Effector memory CD8-positive, alpha-beta T cell (primary cell): ENCODE results near the gene SLC22A4.

Experiments
- ATAC-seq: fragments of 150-1000 bp; cut with Tn5 transposase; replicated peaks from 2 replicates; pipeline ENCODE4 v1.10.0; 2021; ENCODE audit warnings: mild to moderate bottlenecking, moderate library complexity
- DNase-seq, 3 experiments: peaks; one replicate each; pipeline ENCODE4 v3.0.0; 2021
- H3K27ac Mint-ChIP-seq, 2 donors: one replicate each; pipeline ENCODE4 v1.8.0; 2022; ENCODE audit warnings: mild to moderate bottlenecking in 2 of 2, mixed read lengths in 2 of 2, moderate library complexity in 2 of 2
- H3K27me3 Mint-ChIP-seq, 2 donors: one replicate each; pipeline ENCODE4 v1.8.0; 2022; ENCODE audit warnings: mixed read lengths in 2 of 2
- H3K36me3 Mint-ChIP-seq: one replicate; pipeline ENCODE4 v1.8.0; 2022; ENCODE audit warnings: mild to moderate bottlenecking, moderate library complexity, mixed read lengths; ENCODE audit not compliant: insufficient read depth
- H3K4me1 Mint-ChIP-seq, 2 donors: one replicate each; pipeline ENCODE4 v1.8.0; 2022; ENCODE audit warnings: low read depth in 2 of 2, mixed read lengths in 2 of 2
- H3K4me3 Mint-ChIP-seq, 2 donors: one replicate each; pipeline ENCODE4 v1.8.0; 2022; ENCODE audit warnings: mild to moderate bottlenecking in 2 of 2, mixed read lengths in 2 of 2, moderate library complexity in 2 of 2
- H3K9me3 Mint-ChIP-seq, 2 donors: one replicate each; pipeline ENCODE4 v1.8.0; 2022; ENCODE audit warnings: mixed read lengths in 2 of 2

SLC22A4 gene

DNA sequence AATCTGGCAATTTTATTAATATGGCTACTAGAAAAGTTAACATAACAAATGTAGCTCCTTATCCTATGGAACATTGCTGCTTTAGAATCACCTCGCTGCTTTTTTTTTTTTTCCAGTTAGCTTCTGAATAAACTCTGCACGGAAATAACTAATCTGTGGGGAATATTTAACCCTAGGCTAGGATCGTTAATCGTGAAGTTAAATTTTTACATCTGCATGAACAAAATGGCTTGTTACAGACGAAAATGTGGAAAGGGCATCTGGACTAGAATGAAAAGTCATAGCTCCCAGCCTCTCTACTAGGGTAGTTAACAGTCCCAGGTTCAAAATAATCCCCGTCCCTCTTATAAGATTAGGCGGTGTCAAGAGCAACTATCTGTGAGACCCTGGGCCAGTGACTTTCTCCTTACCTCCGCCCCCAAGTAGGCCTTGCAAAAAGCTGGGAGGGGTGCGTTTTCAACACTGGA is 74.8 kb downstream of the SLC22A4 start:
- Mint-ChIP-seq H3K27me3 (no peaks in the 10 kb centered on the region), H3K4me1 (peaks cover 19 to 20% of the 10 kb centered on the region in 2 donors), H3K4me3 (peak overlapping the region; percentile 69 to 76), H3K27ac (peak overlapping the region; percentile 52 to 82), H3K36me3 (peaks cover 12% of the 10 kb centered on the region), H3K9me3 (no peaks in the 10 kb centered on the region)
- DNase-seq = no peak
- ATAC-seq = no peak

DNA sequence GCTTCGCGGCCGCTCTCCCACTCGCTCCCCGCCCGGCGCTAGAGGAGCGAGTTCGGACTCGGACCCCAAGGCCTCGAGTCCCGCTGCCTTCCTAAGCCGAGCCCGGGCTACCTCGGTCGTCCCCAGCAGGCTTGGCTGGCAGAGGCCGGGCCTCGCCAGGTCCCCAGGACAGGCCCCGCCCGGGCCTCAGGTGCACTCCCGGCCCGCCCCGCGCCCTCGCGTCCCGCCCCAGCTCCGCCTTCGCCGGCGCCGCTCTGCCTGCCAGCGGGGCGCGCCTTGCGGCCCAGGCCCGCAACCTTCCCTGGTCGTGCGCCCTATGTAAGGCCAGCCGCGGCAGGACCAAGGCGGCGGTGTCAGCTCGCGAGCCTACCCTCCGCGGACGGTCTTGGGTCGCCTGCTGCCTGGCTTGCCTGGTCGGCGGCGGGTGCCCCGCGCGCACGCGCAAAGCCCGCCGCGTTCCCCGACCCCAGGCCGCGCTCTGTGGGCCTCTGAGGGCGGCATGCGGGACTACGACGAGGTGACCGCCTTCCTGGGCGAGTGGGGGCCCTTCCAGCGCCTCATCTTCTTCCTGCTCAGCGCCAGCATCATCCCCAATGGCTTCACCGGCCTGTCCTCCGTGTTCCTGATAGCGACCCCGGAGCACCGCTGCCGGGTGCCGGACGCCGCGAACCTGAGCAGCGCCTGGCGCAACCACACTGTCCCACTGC is 75.4 kb downstream of the SLC22A4 start, which contains the start of gene SLC22A5:
SLC22A5 (plus strand) TSS at position 237 of the 707 bp plus-strand sequence; CDS start at position 500, 263 bp downstream.
- Mint-ChIP-seq H3K27ac (peak within 1 kb of the TSS; percentile 52 to 82), H3K4me3 (peak within 1 kb of the TSS; percentile 69 to 76), H3K9me3 (no peaks in the 10 kb centered on the region), H3K4me1 (peaks cover 19 to 20% of the 10 kb centered on the region in 2 donors), H3K27me3 (no peaks in the 10 kb centered on the region), H3K36me3 (peaks cover 12% of the 10 kb centered on the region)
- ATAC-seq (peak; percentile 89), DNase-seq (peak; percentile 55 to 69 (median 68))

DNA sequence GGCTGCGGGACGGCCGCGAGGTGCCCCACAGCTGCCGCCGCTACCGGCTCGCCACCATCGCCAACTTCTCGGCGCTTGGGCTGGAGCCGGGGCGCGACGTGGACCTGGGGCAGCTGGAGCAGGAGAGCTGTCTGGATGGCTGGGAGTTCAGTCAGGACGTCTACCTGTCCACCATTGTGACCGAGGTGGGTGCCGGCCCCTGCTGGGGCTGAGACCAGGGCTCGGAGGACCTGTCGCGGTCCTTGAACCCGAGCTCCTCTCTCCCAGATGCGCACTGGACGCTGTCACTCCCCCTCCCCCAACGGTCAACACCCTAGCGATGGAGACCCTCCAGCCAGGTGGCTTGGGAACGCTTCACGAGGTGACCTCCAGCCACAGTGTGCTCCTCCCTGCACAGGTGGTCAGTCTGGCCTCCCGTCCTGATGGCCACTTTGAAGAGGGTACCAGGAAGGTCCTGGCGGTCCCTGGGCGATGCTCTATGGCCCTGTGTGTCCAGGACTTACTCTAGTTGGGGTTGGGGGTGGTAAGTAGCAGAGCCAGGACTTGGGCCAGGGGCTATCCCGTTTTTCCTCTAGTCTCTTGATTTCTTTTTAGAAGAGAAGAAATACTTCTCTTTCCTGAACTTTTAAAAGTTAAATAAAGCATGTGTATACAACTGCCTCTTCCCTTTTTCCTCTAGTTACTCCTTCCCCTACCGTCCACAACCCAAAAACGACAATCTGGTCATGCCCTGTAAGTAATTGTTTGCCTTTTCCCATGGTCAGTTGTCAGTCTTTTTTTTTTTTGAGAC is 76.2 kb downstream of the SLC22A4 start:
- DNase-seq = peak in 1 of 3 experiments; percentile 7
- no peak for ATAC-seq
- no peaks in the 10 kb centered on the region for H3K27me3 Mint-ChIP-seq
- H3K36me3 Mint-ChIP-seq = peaks cover 11% of the 10 kb centered on the region
- peak overlapping the region; percentile 52 to 82 for H3K27ac Mint-ChIP-seq
- H3K4me1 Mint-ChIP-seq = peaks cover 19 to 20% of the 10 kb centered on the region in 2 donors
- H3K4me3 Mint-ChIP-seq = peak overlapping the region; percentile 69 to 76
- no peaks in the 10 kb centered on the region for H3K9me3 Mint-ChIP-seq

DNA sequence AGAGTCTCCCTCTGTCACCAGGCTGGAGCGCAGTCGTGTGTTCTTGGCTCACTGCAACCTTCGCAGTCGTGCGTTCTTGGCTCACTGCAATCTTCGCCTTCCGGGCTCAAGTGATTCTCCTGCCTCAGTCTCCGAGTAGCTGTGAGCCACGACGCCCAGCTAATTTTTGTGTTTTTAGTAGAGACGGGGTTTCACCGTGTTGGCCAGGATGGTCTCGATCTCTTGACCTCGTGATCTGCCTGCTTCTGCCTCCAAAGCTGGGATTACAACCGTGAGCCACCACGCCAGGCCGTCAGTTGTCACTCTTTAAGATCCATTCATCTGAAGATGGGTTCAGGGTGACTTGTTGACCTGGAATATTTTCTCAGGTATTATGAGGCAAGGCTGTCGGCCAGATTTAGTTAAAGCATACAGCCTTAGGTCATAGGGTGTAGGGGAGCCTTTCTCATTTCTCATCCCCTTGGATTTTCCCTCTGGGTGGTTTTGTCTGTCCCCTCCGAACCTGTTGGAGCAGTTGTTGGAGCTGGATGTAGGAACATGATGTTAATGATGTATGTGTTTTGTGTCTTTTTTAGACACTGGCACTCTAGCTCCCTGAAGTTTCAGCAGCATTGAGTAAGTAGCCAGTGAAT is 76.9 kb downstream of the SLC22A4 start:
- no peak for DNase-seq
- Mint-ChIP-seq H3K4me3 (peak overlapping the region; percentile 69 to 76), H3K36me3 (peaks cover 8% of the 10 kb centered on the region), H3K4me1 (peaks cover 19 to 20% of the 10 kb centered on the region in 2 donors), H3K9me3 (no peaks in the 10 kb centered on the region), H3K27ac (peak overlapping the region; percentile 52 to 83), H3K27me3 (no peaks in the 10 kb centered on the region)
- ATAC-seq = no peak

DNA sequence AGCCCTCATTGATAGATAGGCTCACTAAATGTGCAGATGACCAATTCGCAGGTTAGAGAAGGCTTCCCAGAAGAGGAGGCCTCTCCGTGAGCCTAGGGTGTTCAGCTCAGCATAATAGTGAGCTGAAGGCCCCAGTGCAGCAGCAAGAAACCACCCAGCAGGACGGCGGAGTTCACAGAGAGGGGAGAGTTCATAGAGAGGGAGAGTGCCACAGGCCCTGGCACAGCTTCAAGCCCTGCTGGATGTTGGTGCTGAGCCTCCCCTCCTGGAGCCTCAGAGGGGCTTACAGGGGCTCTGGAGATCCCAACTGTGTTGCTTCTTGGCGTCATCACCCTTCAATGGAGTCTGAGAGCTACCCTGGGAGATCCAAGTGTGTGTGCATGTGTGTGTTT is 77.4 kb downstream of the SLC22A4 start:
- Mint-ChIP-seq H3K27ac (peak overlapping the region; percentile 52 to 83), H3K27me3 (no peaks in the 10 kb centered on the region), H3K36me3 (peaks cover 8% of the 10 kb centered on the region), H3K4me3 (peak overlapping the region; percentile 69 to 76), H3K9me3 (no peaks in the 10 kb centered on the region), H3K4me1 (peaks cover 19 to 20% of the 10 kb centered on the region in 2 donors)
- DNase-seq = no peak
- ATAC-seq = no peak

DNA sequence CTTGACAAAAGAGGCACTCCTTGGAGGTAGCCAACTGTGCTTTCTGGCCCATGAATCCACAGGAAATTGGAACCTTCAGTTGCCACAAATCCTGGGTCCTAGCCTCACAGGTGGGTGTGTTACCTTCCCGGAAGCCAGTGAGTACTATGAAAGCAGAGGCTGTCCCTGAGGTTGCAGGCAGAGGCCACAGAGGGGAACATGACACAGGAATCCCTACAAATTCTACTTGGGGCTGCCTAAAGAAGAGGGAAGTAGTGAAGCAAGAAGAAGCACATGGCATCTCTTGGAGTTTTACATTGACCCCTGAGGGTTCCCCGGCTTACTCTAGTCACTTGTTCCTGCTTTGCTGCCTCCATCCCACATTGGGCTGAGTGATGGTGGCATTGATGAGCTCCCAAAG is 77.9 kb downstream of the SLC22A4 start:
- no peak overlapping the region for H3K4me3 Mint-ChIP-seq
- no peak overlapping the region for H3K27ac Mint-ChIP-seq
- H3K27me3 Mint-ChIP-seq = no peaks in the 10 kb centered on the region
- ATAC-seq = no peak
- H3K4me1 Mint-ChIP-seq = peaks cover 19 to 20% of the 10 kb centered on the region in 2 donors
- DNase-seq = no peak
- H3K36me3 Mint-ChIP-seq = peaks cover 8% of the 10 kb centered on the region
- H3K9me3 Mint-ChIP-seq = no peaks in the 10 kb centered on the region

DNA sequence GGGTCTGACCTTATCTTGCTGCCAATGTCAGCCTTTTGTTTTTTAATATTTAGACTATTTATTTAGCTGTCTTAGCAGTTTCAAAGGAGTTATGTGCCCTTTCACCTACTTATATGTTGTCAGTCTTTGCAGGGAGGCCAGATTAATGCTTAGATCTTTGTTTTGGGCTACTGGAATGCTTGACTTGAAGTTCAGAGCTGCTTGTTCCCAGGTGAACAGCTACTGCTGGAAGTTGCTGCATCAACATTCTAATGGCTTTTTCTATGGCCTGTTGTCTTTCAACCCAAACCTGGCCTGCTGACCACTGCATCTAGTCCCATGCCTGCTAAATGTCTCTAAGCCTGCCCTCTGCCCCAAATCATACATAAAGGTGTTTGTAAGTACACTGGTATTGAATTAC is 78.3 kb downstream of the SLC22A4 start:
- H3K27me3 Mint-ChIP-seq = no peaks in the 10 kb centered on the region
- H3K4me3 Mint-ChIP-seq = no peak overlapping the region
- ATAC-seq = no peak
- H3K4me1 Mint-ChIP-seq = peaks cover 19 to 20% of the 10 kb centered on the region in 2 donors
- DNase-seq = no peak
- H3K27ac Mint-ChIP-seq = no peak overlapping the region
- H3K36me3 Mint-ChIP-seq = peaks cover 8% of the 10 kb centered on the region
- no peaks in the 10 kb centered on the region for H3K9me3 Mint-ChIP-seq

DNA sequence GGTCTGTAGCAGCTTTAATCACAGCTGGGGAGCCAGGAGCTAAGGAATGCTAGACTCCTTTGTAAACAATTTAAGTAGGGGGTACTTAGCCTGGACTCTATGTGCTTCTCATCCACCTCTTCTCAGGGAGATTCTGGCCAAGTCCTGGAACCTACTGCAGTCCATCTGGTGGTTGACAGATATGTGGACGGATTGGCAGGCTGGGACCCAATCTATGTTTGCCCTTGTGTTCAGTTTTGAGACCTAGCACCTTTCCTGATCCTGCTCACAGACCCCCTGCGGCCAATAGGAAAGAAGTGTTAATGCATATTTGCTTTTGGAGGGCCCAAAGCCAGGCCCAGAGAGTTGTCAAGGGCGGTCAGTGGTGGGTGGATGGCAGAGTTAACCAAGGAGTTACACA is 81.8 kb downstream of the SLC22A4 start:
- ATAC-seq (no peak), DNase-seq (no peak)
- Mint-ChIP-seq H3K4me3 (no peak overlapping the region), H3K27me3 (no peaks in the 10 kb centered on the region), H3K4me1 (peaks cover 9 to 14% of the 10 kb centered on the region in 2 donors), H3K27ac (no peak overlapping the region), H3K9me3 (no peaks in the 10 kb centered on the region), H3K36me3 (peaks cover 5% of the 10 kb centered on the region)

DNA sequence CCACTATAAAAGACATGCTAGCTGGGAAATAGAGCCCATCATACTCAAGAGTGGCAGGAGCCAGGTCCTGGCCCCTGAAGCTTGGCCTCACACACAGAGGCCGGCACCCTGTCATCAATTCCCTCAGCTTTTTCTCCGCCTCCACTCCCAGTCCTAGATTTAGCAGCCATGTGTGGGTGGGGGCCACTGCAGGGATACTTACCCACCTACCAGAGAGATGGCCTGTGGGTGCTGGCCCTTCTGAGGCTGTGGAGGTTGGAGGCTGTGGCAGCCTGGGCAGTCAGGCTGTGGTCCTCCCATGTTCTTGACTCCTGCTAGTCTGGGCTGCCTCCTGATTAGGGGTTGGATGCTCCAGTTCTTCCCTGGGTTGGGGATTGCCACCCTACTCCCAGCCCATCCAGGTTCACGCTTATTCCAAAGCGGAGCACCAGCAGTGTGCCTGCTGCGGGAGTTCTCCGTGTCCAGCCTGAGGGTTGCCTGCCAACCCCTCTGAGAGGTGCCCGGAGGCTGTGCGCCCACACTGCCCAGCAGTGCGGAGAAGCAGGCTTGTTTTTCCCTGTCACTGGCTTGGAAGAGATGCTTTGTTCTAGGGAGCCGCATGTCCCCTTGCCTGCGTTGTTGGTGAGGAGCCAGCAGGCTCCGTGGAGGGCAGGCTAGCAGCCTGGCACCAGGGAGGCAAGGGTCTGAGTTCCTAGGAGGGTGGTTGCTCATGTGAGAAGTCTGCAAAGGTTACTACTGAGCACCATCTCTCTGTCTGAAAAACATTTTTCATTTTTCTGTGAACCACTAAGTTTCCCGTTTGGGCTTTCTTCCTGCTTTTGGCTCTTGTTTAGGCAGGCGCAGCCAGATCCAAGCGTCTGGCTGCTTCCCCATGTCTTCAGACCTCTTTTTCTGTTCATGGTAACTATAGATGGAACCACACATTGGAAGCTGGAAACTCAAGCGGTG is 82.8 kb downstream of the SLC22A4 start:
- ATAC-seq (no peak), DNase-seq (no peak)
- H3K27ac Mint-ChIP-seq = peak overlapping the region in 1 of 2 donors; percentile 10
- H3K9me3 Mint-ChIP-seq = no peaks in the 10 kb centered on the region
- peaks cover 0 to 4% of the 10 kb centered on the region in 2 donors for H3K4me1 Mint-ChIP-seq
- H3K27me3 Mint-ChIP-seq = no peaks in the 10 kb centered on the region
- no peak overlapping the region for H3K4me3 Mint-ChIP-seq
- peaks cover 3% of the 10 kb centered on the region for H3K36me3 Mint-ChIP-seq

DNA sequence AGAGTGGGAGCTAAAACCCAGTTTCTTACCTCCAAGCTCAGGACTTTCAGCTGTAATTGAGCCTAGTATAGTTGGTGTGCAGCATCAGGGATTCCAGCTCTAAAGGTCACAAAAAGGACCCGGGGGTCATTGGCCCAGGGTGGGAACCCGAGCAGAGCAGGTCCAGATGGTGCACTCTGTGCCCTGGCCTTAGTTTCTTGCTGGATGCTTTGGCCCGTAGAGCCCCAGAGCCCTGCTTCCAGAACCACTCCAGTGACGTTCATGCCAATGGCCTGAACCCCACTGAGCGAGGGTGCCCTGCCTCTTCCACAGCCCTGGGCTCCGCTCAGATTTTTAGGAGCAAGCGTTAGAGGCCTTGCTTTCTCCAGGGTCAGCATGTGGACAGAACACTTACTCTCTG is 83.5 kb downstream of the SLC22A4 start:
- Mint-ChIP-seq H3K27ac (no peak overlapping the region), H3K27me3 (no peaks in the 10 kb centered on the region), H3K9me3 (no peaks in the 10 kb centered on the region), H3K36me3 (peaks cover 3% of the 10 kb centered on the region), H3K4me3 (no peak overlapping the region), H3K4me1 (peaks cover 0 to 2% of the 10 kb centered on the region in 2 donors)
- DNase-seq (no peak), ATAC-seq (no peak)

DNA sequence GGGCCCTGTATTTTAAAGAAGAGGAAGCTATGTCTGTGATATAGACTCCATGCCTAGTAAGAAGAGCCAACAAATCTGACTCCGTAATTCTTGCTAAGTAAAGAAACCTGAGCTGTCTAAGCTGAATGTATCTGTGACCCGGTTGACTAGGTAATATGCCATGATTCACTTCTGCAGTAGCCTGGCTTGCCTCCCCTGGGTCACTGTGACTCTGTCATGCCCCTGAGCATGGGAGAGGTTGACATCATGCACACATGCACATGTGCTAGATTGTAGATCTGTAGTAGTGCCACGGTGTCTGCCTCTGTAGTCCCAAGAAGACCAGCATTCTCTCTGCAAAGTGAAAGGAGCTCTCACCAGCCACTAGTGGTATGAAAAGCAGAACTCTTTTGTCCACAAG is 84.4 kb downstream of the SLC22A4 start:
- H3K27me3 Mint-ChIP-seq = no peaks in the 10 kb centered on the region
- ATAC-seq (no peak), DNase-seq (no peak)
- H3K27ac Mint-ChIP-seq = no peak overlapping the region
- H3K4me1 Mint-ChIP-seq = peaks cover 0 to 2% of the 10 kb centered on the region in 2 donors
- H3K36me3 Mint-ChIP-seq = peaks cover 3% of the 10 kb centered on the region
- no peaks in the 10 kb centered on the region for H3K9me3 Mint-ChIP-seq
- no peak overlapping the region for H3K4me3 Mint-ChIP-seq

DNA sequence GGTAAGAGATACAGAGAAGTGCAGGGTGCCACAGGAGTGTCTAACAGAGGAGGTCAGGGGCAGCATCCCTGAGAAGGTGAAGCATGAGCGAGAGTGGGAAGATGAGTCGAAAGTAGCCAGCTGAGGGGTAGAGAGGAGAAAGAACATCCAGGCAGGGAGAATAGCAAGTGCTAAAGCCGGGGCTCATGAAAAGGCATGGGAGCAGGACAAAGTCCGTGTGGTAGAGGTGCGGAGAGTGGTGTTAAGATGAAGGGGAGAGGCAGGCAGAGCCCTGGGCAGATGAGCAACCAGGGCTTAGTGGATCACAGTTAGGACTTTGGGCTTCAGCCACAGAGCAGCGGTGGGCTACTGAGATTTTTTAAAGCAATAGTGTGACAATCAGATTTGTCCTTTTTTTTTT is 85.9 kb downstream of the SLC22A4 start:
- H3K4me1 Mint-ChIP-seq = peaks cover 0 to 2% of the 10 kb centered on the region in 2 donors
- H3K36me3 Mint-ChIP-seq = no peaks in the 10 kb centered on the region
- no peak overlapping the region for H3K4me3 Mint-ChIP-seq
- H3K9me3 Mint-ChIP-seq = no peaks in the 10 kb centered on the region
- DNase-seq (no peak), ATAC-seq (no peak)
- H3K27me3 Mint-ChIP-seq = no peaks in the 10 kb centered on the region
- H3K27ac Mint-ChIP-seq = no peak overlapping the region
